GM12874 (cell line): ENCODE measurements around the gene FOXJ1.
A peak's percentile ranks its signal among the peaks of the same experiment; 100 is the strongest.

Experiments used
- CTCF ChIP-seq: IDR thresholded peaks from 2 replicates; pipeline ENCODE4 v1.5.1; 2011; ENCODE audit warnings: low read depth, mild to moderate bottlenecking, control low read depth, low read length, moderate library complexity; ENCODE audit not compliant: insufficient read depth

Gene FOXJ1

GRCh38 chr17:76157759-76158158 is 16.7 kb upstream of the FOXJ1 start:
- no peak for TF ChIP-seq CTCF

GRCh38 chr17:76156662-76156991 is 15.6 kb upstream of the FOXJ1 start:
- TF ChIP-seq CTCF = no peak

- no peak for TF ChIP-seq CTCF
Measured at GRCh38 chr17:76155988-76156661, 15.1 kb upstream of the FOXJ1 start.

- TF ChIP-seq CTCF = no peak
Measured at GRCh38 chr17:76154936-76155845, 14.1 kb upstream of the FOXJ1 start.

GRCh38 chr17:76154292-76154691 is 13.2 kb upstream of the FOXJ1 start:
- TF ChIP-seq CTCF = no peak

GRCh38 chr17:76153640-76154039 is 12.6 kb upstream of the FOXJ1 start:
- 0 out of 2 replicates have a peak, but pooled peaks have one; percentile 11 for TF ChIP-seq CTCF

GRCh38 chr17:76153202-76153601 is 12.2 kb upstream of the FOXJ1 start:
- no peak for TF ChIP-seq CTCF
